Heart left ventricle (tissue), 16 donors: ENCODE measurements around the gene GOLGA6B. TPM values are rescaled to one million over a fixed set of nuclear protein-coding genes. Genes with fewer than 3 reads are reported as not detected.
"Not testable (repeated sequence)": the region's sequence is repeated elsewhere in the genome, so short reads cannot be mapped to it uniquely, and the experiment has no call there.

Experiments
- ATAC-seq, 4 donors: fragments of 200-7000 bp; cut with Tn5 transposase; one replicate each; pipeline ENCODE4 v1.9.1; 2020 to 2022; ENCODE audit warnings: moderate library complexity in 4 of 4, mild to moderate bottlenecking in 3 of 4, moderate number of reproducible peaks in 1 of 4
- DNase-seq, 5 donors: peaks; one replicate each; pipeline ENCODE4 v3.0.0-alpha.2; 2020
- H3K27ac ChIP-seq, 12 donors: fragments of 200-600 bp; sonication (generic) in 4 of 12; one replicate each; pipeline versions ENCODE4 v1.5.0 to v1.8.0; 2016 to 2022; ENCODE audit warnings: mild to moderate bottlenecking in 2 of 12
- H3K27me3 ChIP-seq, 9 donors: fragments of 200-600 bp; sonication (generic) in 2 of 9; one replicate each; pipeline versions ENCODE4 v1.5.1 to v1.8.0; 2016 to 2022; ENCODE audit warnings: mild to moderate bottlenecking in 3 of 9
- H3K36me3 ChIP-seq, 9 donors: fragments of 200-600 bp; sonication (generic) in 2 of 9; one replicate each; pipeline versions ENCODE4 v1.5.0 to v1.8.0; 2018 to 2022; ENCODE audit warnings: mild to moderate bottlenecking in 2 of 9
- H3K4me1 ChIP-seq, 12 donors: fragments of 200-600 bp; sonication (generic) in 4 of 12; one replicate each; pipeline versions ENCODE4 v1.5.0 to v1.8.0; 2016 to 2022; ENCODE audit warnings: mild to moderate bottlenecking in 3 of 12
- H3K4me3 ChIP-seq, 12 donors: fragments of 200-600 bp; sonication (generic) in 4 of 12; one replicate each; pipeline versions ENCODE4 v1.5.0 to v1.8.0; 2017 to 2022; ENCODE audit warnings: mild to moderate bottlenecking in 9 of 12, moderate library complexity in 4 of 12
- H3K9me3 ChIP-seq, 12 donors: fragments of 200-600 bp; sonication (generic) in 4 of 12; one replicate each; pipeline versions ENCODE4 v1.5.0 to v1.8.0; 2016 to 2022; ENCODE audit warnings: mild to moderate bottlenecking in 1 of 12
- POLR2A ChIP-seq, 2 donors: fragments of 450-650 bp; IDR thresholded peaks; one replicate each; pipeline ENCODE4 v1.6.1; 2017; ENCODE audit warnings: antibody characterized with exemption in 2 of 2, mild to moderate bottlenecking in 2 of 2, moderate library complexity in 2 of 2
- WGBS, 4 donors: extraction: QIAGEN DNeasy Blood & Tissue Kit in 2 of 4; methylation state at CpG; one replicate each; pipeline versions ENCODE4 v1.1.5 to v1.1.7; 2013 to 2018; 5-methylcytosine and 5-hydroxymethylcytosine counted together
- intact Hi-C, 10 donors: fragments of 100-400 bp; cut with DNase I; formaldehyde crosslinking; loops; one replicate each; pipeline versions ENCODE4 v1.11.1 to v1.14.2; 2022
- long read RNA-seq, 3 donors: library from polyadenylated mRNA; unstranded; transcript quantifications; one replicate each; pipeline ENCODE4 v2.0.0, GENCODE V29; 2020 to 2021
- polyA plus RNA-seq, 2 donors: library from polyadenylated mRNA; stranded (reverse); fragments of 200-250 nt; gene quantifications; one replicate each; pipeline ENCODE4 v1.2.3, GENCODE V29; 2013
- total RNA-seq, 9 donors: library from RNA; depleted of rRNA in 2 of 9; stranded (reverse); fragments of >200 nt in 2 of 9; fragmentation: NEBNext Ultra II Directional in 3 of 9; extraction: Animal tissue kit (Norgen Biotek cat#: 25700) in 3 of 9; gene quantifications; one replicate each; pipeline versions ENCODE4 v1.1.0 to v1.2.4, GENCODE V29; 2016 to 2023
- TF ChIP-seq, protein P1 (sequence below), 12 donors: fragments of 200-600 bp; sonication (generic) in 4 of 12; IDR thresholded peaks; one replicate each; pipeline versions ENCODE4 v1.5.0 to v1.8.0; 2018 to 2022; ENCODE audit warnings: antibody characterized with exemption in 12 of 12, mild to moderate bottlenecking in 5 of 12
- donor health status: ischemic (EF 13 %, LVEDD 7.1; RV severe dilation, severe dysfunction).
- donor health status: healthy with polysubstance abuse.
- donor health status: DM: no; HTN: yes; CAD: no.
- donor health status: DM: no; HTN: no; CAD: no.
- donor health status: ischemic (EF 25% LVEDD 6.9; RV normal size, moderate dysfunction).
- donor health status: ischemic (EF 25% LVEDD 5.7; RV mildly dilated, moderate dysfunction).
- donor health status: healthy.
- donor health status: DM: yes; HTN: yes; CAD: no.
- donor health status: ischemic (EF 35%, LVEDD 5.7; RV mildly dilated, moderate dysfunction).
- donor health status: nonischemic (EF 11% LVEDD 7.7; RV severe dilation, severe dysfunction).
- donor health status: DM: yes; HTN: yes; CAD: no.
- donor health status: PGD.
- donor health status: ischemic (EF 29% LVEDD 5.4; RV normal size, mild dysfunction).
- donor health status: nonischemic (EF 23%, LVEDD 6.1; RV moderate dilation, normal function).

The GOLGA6B gene
- total RNA-seq (not detected), polyA plus RNA-seq (not detected)
- long read RNA-seq, donor 1, result 0 reads
- long read RNA-seq, donor 2, result 0 reads
- long read RNA-seq, donor 3, result 0 reads

GRCh38 chr15:72654397-72654796 is at the start of gene GOLGA6B:
Gene GOLGA6B (plus strand): TSS chr15:72654697. CDS start chr15:72654738, 41 bp downstream.
- H3K27me3 ChIP-seq, intact Hi-C loops, ATAC-seq, H3K9me3 ChIP-seq, H3K4me1 ChIP-seq, DNase-seq, H3K27ac ChIP-seq, H3K36me3 ChIP-seq, H3K4me3 ChIP-seq: not testable (repeated sequence)
- WGBS, 4 donors, result no CpG with 5 or more reads among the region's 7 CpGs

GRCh38 chr15:72604794-72605193 is 49.7 kb upstream of the GOLGA6B start:
- intact Hi-C loops, result loop anchor here in 7 of 10 donors (5.0 to 10.0 kb wide), 8 partner anchors 70 to 1450 kb away; partner anchors contain the start of genes BBS4 (in 1 of the 7) and HIGD2B (in 1 of the 7)

DNA sequence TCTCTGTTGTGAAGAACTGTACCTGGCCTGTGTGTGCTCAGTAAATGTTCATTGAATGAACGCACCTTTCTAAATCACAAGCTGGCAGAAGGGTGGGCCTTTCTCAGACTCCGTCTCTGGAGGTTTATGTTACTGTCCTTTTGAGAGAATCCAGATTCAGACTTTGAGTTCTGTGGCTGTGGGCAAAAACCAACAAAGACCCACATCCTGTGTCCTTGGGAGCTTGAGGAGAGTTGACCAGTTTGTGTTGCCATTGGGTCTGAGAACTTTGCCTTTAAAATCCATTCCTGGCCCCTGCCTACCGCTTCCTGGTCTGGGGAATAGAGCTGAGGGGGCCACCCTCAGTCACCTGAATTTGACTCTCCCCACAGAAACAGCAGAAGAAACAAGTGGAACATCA is 46.4 kb upstream of the GOLGA6B start:
- WGBS, 4 donors, result 94 to 98% (median 95%) methylated on average over 3 of the region's 3 CpGs
- intact Hi-C loops, result loop anchor here in 7 of 10 donors (10.0 kb wide), 7 partner anchors 67 to 1447 kb away; partner anchors contain the start of genes BBS4 (in 1 of the 7) and HIGD2B (in 1 of the 7)

More at GRCh38 chr15:72604794-72605193, 49.7 kb upstream of the GOLGA6B start:
- ATAC-seq (no peak), DNase-seq (no peak)
- no peaks in the 10 kb centered on the region for H3K9me3 ChIP-seq
- TF ChIP-seq, protein P1, sequence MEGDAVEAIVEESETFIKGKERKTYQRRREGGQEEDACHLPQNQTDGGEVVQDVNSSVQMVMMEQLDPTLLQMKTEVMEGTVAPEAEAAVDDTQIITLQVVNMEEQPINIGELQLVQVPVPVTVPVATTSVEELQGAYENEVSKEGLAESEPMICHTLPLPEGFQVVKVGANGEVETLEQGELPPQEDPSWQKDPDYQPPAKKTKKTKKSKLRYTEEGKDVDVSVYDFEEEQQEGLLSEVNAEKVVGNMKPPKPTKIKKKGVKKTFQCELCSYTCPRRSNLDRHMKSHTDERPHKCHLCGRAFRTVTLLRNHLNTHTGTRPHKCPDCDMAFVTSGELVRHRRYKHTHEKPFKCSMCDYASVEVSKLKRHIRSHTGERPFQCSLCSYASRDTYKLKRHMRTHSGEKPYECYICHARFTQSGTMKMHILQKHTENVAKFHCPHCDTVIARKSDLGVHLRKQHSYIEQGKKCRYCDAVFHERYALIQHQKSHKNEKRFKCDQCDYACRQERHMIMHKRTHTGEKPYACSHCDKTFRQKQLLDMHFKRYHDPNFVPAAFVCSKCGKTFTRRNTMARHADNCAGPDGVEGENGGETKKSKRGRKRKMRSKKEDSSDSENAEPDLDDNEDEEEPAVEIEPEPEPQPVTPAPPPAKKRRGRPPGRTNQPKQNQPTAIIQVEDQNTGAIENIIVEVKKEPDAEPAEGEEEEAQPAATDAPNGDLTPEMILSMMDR (IDR thresholded peaks at IDR 0.05), result no peak
- TF ChIP-seq POLR2A (IDR thresholded peaks at IDR 0.05), result no peak
- H3K27me3 ChIP-seq, result no peaks in the 10 kb centered on the region
- H3K4me3 ChIP-seq, result no peak overlapping the region
- WGBS, 4 donors, result 91 to 97% (median 95%) methylated on average over 4 of the region's 4 CpGs
- no peaks in the 10 kb centered on the region for H3K36me3 ChIP-seq
- peaks cover 0 to 3% (median 0%) of the 10 kb centered on the region in 12 donors for H3K4me1 ChIP-seq
- no peak overlapping the region for H3K27ac ChIP-seq

DNA sequence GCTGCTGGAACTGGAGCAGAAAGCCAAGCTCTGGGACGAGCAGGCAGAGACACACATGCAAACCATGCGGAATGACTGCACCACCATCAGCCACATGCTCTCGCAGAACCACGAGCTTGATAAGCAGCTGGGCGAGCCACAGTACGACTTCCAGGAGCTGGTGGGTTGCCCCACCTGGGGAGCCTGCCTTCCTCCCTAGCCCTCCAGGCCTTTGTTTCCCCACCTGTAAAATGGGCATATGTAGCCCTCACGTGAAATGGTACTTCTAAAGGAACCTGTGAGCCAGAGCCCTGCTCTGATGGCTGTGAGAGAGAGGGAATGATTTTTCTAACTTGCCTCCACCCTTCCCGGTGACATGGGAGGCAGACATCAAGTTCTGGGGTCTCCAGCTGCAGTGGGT is 44.6 kb upstream of the GOLGA6B start:
- no peak for TF ChIP-seq POLR2A (IDR thresholded peaks at IDR 0.05)
- TF ChIP-seq, protein P1 (IDR thresholded peaks at IDR 0.05), result no peak
- 88 to 92% (median 90%) methylated on average over 8 of the region's 8 CpGs for WGBS, 4 donors
- intact Hi-C loops, result loop anchor here in 7 of 10 donors (10.0 kb wide), 7 partner anchors 65 to 1445 kb away; partner anchors contain the start of genes BBS4 (in 1 of the 7) and HIGD2B (in 1 of the 7)
- Histone ChIP-seq H3K36me3 (no peaks in the 10 kb centered on the region), H3K4me1 (no peaks in the 10 kb centered on the region), H3K4me3 (no peak overlapping the region), H3K27me3 (no peaks in the 10 kb centered on the region), H3K27ac (no peak overlapping the region), H3K9me3 (no peaks in the 10 kb centered on the region)
- DNase-seq (no peak), ATAC-seq (no peak)

More for the DNA sequence above, 46.4 kb upstream of the GOLGA6B start:
- ATAC-seq, H3K4me3 ChIP-seq, DNase-seq, H3K36me3 ChIP-seq, H3K9me3 ChIP-seq, H3K27ac ChIP-seq, H3K27me3 ChIP-seq, H3K4me1 ChIP-seq: not testable (repeated sequence)

DNA sequence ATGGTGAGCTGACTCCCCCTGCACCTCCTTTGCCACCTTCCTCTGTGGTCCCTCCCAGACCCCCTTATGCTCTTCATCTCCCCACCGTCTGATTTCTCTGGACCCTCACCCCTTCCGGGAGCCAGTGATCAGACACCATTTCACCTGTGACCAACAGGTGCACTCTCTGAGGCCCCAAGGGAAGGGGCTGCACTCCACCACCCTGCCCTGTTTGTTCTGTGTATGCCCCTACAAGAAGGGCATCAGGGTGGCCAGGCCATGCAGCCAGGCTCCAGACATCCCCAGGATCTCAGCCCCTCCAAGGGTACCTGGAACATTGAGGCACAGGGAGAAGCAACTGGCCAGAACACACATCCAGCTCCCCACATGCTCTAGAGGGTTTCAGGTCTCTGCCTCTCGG is 42.2 kb upstream of the GOLGA6B start:
- H3K4me1 ChIP-seq, H3K27me3 ChIP-seq, H3K36me3 ChIP-seq, ATAC-seq, DNase-seq, H3K9me3 ChIP-seq, intact Hi-C loops, H3K4me3 ChIP-seq, H3K27ac ChIP-seq: not testable (repeated sequence)
- 87 to 96% (median 92%) methylated on average over 3 of the region's 3 CpGs for WGBS, 4 donors
